HG03159 (cell line): ENCODE results near the gene PRKAR1B.
A peak's percentile ranks its signal among the peaks of the same experiment; 100 is the strongest.

Experiments used
- ATAC-seq: cut with Tn5 transposase; IDR thresholded peaks from one replicate; pipeline ENCODE4 v1.9.1; 2021; ENCODE audit warnings: mild to moderate bottlenecking, moderate library complexity; ENCODE audit not compliant: unreplicated experiment

PRKAR1B gene

DNA sequence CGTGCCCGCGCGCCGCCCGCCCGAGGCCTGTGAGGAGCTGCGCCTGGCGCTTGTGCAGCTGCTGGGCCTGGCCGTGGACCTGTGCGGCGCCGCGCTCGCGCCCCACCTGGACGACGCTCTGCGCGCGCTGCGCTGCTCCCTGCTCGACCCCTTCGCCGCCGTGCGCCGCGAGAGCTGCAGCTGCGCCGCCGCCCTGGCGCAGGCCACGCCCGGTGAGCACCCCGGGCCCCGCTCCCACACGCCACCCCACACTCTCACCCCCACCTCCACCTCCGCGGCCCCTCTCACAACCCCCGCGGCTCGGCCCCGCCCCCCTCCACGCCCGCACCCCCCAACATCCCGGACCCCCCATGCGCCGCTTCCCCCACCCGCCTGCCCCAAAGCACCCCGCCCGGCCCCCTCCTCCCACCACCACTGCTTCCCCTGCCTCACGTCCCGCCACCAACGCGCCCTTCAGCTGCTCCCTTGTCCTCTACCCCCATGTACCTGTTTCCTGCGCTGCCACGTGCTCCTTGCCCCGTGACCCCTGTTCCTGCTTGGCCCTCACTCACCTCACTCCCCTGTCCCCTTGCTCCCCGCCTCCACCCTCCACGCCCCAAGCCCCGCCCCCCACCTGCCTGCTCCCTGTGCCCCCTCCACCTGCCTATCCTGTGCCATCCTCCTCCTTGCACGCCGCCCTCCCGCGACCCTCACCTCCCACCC lies at the start of gene PRKAR1B:
TSS of gene PRKAR1B (minus strand) at position 178 of the 702 bp plus-strand sequence. CDS start 15,776 bp downstream, outside the sequence.
- peak; percentile 41 for ATAC-seq

- ATAC-seq, result no peak
These were observed 49.3 kb upstream of the PRKAR1B start for GRCh38 chr7:776381-776780.

- ATAC-seq, result no peak
These were observed 47.4 kb upstream of the PRKAR1B start for GRCh38 chr7:774161-775109.

GRCh38 chr7:773622-773915 lies 46.5 kb upstream of the PRKAR1B start:
- no peak for ATAC-seq

DNA sequence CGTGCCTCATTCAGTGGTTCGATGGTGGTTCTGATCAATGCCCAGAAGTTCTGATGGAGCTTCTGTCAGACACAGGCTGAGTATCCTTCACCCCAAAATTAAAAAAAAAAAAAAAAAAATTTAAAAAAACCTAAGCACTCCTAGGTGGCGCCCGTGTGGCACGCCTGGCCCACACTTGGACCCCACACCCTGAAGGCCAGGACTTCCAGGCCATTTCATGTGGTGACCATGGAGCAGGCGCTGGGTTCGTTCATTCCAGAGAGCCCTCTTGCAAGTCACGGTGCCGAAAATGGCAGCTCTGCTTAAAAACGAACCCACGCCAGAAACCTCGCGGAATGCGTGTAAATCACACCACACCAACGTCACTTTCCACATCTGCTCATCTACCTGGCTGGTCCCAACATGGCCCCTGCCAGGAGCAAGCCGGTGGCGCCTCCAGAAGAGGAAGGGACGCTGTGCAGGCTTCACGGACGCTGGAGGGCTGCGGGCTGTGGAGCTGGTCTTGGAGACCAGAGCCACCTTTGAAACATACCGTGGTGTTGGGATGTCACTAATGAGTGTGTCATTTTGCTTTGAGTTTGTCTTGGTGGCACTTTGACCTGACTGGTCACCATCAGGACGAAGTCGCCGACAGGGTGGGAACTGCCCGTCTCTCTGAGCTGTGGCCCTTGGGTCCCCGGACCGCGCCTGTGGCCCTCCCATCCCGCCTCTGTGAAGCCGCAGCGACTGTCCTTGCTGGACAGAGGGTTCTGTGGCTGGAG lies 46.0 kb upstream of the PRKAR1B start:
- no peak for ATAC-seq

- ATAC-seq, result no peak
These were observed 45.3 kb upstream of the PRKAR1B start for GRCh38 chr7:772392-772791.

GRCh38 chr7:772005-772294 lies 44.9 kb upstream of the PRKAR1B start:
- no peak for ATAC-seq

- ATAC-seq, result no peak
These were observed 44.3 kb upstream of the PRKAR1B start for GRCh38 chr7:771234-772004.

GRCh38 chr7:770741-771166 lies 43.7 kb upstream of the PRKAR1B start:
- ATAC-seq, result no peak

DNA sequence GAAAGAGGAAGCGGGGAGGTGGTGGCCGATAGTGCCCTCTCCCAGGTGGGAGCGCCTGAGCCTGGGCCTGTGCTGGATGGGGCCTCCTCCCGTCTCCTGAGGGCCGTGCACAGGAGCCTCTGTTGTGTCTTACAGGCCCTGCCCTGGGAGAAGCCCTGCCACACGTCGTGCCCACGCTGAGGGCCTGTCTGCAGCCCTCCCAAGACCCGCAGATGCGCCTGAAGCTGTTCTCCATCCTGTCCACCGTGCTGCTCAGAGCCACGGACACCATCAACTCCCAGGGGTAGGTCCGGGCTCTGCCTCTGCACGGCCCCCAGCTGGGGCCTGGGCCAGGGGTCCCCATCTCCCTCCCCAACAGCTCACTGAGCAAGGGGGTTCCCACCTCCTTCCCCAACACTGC lies 43.3 kb upstream of the PRKAR1B start:
- no peak for ATAC-seq

- no peak for ATAC-seq
These were observed 41.9 kb upstream of the PRKAR1B start for GRCh38 chr7:768881-769504.

DNA sequence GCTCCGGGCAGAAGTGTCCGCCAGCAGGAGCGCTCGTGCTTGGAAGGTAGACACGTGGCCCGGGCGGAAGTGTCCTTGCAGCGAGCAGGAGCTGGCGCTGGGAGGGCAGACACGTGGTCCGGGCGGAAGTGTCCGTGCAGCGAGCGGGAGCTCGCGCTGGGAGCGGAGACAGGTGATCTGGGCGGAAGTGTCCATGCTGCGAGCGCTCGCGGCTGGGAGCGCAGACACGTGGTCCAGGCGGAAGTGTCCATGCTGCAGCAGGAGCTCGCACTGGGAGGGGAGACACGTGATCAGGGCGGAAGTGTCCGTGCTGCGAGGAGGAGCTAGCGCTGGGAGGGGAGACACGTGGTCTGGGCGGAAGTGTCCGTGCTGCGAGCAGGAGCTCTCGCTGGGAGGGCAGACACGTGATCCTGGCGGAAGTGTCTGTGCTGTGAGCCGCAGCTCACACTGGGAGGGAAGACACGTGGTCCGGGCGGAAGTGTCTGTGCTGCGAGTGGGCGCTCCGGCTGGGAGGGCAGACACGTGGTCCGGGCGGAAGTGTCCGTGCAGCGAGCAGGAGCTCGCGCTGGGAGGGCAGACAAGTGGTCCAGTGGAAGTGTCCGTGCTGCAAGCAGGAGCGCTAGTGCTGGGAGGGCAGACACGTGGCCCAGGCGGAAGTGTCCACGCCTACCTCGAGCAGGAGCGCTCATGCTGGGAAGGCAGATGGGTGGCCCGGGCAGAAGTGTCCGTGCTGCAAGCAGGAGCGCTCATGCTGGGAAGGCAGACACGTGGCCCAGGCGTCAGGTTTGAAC lies 41.1 kb upstream of the PRKAR1B start:
- no peak for ATAC-seq

DNA sequence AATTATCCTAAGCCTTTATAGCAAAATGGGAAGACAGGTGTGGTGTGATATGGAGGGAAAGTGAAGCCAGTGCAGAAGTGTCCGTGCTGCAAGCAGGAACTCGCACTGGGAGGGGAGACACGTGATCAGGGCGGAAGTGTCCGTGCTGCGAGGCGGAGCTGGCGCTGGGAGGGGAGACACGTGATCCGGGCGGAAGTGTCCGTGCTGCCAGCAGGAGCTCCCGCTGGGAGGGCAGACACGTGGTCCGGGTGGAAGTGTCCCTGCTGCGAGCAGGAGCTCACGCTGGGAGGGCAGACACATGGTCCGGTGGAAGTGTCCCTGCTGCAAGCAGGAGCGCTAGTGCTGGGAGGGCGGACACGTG lies 40.5 kb upstream of the PRKAR1B start:
- ATAC-seq, result no peak

- no peak for ATAC-seq
These were observed 38.3 kb upstream of the PRKAR1B start for GRCh38 chr7:765383-765782.

DNA sequence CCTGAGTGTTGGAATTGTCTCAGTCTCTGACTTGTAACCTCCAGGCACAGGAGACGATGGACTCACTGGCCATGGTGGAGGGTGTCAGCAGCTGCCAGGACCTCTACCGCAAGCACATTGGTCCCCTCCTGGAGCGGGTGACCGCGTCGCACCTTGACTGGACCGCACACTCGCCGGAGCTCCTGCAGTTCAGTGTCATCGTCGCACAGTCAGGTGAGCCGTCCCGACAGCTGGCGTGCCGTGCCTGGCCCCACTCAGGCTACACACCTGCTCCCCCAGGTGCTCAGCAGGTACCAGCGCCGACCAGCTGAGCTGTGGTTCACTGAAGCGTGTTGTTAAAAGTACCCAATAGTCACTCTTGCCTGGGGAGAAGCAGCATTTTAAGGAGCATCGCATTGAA lies 36.7 kb upstream of the PRKAR1B start:
- no peak for ATAC-seq

DNA sequence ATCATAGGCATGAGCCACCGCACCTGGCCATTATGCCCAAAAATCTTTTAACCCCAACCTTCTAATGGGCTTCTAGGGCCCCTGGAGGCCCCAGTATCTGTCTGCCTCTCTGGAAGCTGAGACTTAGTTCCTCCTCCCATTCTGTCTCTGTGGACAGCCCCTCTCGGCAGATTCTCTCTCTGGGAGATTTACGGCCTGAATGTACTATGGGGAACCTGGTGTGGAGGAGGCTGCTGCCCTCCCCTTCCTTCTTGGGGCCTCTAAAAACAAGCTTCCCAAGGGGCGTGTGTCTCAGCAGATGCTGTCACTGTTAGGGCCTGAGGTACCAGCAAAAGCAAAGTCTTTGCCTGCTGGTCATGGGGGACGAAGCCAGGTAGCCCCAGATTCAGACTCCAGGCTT lies 35.8 kb upstream of the PRKAR1B start:
- ATAC-seq, result no peak

DNA sequence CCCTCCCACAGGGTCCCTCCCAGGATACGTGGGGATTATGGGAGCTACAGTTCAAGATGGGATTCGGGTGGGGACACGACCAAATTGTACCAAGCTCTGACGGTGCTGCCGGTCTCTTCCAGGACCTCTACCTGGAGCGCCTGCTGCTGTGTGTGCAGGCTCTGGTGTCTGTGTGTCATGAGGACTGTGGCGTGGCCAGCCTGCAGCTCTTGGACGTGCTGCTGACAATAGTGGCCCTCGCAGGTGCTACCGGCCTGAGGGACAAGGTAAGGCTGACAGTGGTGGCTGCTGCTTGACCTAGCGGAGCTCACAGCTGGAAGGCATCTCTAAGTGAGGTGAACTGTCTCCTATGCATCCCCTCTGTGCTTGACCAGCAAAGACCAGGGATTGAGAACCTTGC lies 34.5 kb upstream of the PRKAR1B start:
- ATAC-seq, result no peak

GRCh38 chr7:761101-761500 lies 34.0 kb upstream of the PRKAR1B start:
- ATAC-seq, result no peak

GRCh38 chr7:760006-760405 lies 32.9 kb upstream of the PRKAR1B start:
- no peak for ATAC-seq

- ATAC-seq, result no peak
These were observed 32.5 kb upstream of the PRKAR1B start for GRCh38 chr7:759569-759968.
